AG09319 (cell line): ENCODE data around the gene PNMT.
"Not testable (repeated sequence)": the region's sequence is repeated elsewhere in the genome, so short reads cannot be mapped to it uniquely, and the experiment has no call there.

Source experiments
- DNase-seq: peaks from one replicate; pipeline ENCODE4 v3.0.0-alpha.2; 2010; ENCODE audit warnings: low read depth; ENCODE audit errors: extremely low read depth
- CTCF ChIP-seq: IDR thresholded peaks from 2 replicates; pipeline ENCODE4 v1.5.1; 2011; ENCODE audit warnings: low read depth, mild to moderate bottlenecking, inconsistent platforms, low read length, moderate library complexity

PNMT gene

GRCh38 chr17:39705786-39706348 is 37.6 kb downstream of the PNMT start:
- DNase-seq: no peak
- no peak for TF ChIP-seq CTCF

GRCh38 chr17:39706383-39706782 is 38.1 kb downstream of the PNMT start:
- no peak for TF ChIP-seq CTCF
- no peak for DNase-seq

- TF ChIP-seq CTCF: no peak
- DNase-seq: no peak
These were observed 38.7 kb downstream of the PNMT start for GRCh38 chr17:39706921-39707337.

GRCh38 chr17:39709319-39709997 is 41.2 kb downstream of the PNMT start:
- no peak for DNase-seq
- no peak for TF ChIP-seq CTCF

- DNase-seq: no peak
- TF ChIP-seq CTCF: no peak
These were observed 42.0 kb downstream of the PNMT start for GRCh38 chr17:39709998-39710964.

GRCh38 chr17:39711071-39711470 is 42.8 kb downstream of the PNMT start:
- DNase-seq: not testable (repeated sequence)

- no peak for DNase-seq
These were observed 43.6 kb downstream of the PNMT start for GRCh38 chr17:39711851-39712250.

More at GRCh38 chr17:39711851-39712250, 43.6 kb downstream of the PNMT start:
- TF ChIP-seq CTCF: no peak
